Sigmoid colon (tissue), 7 donors: Measurements from ENCODE around the gene GPC5. TPM values are rescaled to one million over a fixed set of nuclear protein-coding genes. Genes with fewer than 3 reads are reported as not detected.
A peak's percentile ranks its signal among the peaks of the same experiment; 100 is the strongest.

Experiments
- DNase-seq: peaks from one replicate; pipeline ENCODE4 v3.0.0-alpha.2; 2019
- H3K27ac ChIP-seq, 4 donors: fragments of 200-600 bp; sonication (generic); one replicate each; pipeline ENCODE4 v1.5.1; 2016 to 2019; ENCODE audit warnings: mild to moderate bottlenecking in 1 of 4
- H3K27me3 ChIP-seq, 3 donors: fragments of 200-600 bp; sonication (generic); one replicate each; pipeline ENCODE4 v1.5.1; 2019; ENCODE audit warnings: mild to moderate bottlenecking in 1 of 3
- H3K36me3 ChIP-seq, 4 donors: fragments of 200-600 bp; sonication (generic); one replicate each; pipeline ENCODE4 v1.5.1; 2016 to 2019
- H3K4me1 ChIP-seq, 4 donors: fragments of 200-600 bp; sonication (generic); one replicate each; pipeline ENCODE4 v1.5.1; 2017 to 2019
- H3K4me3 ChIP-seq, 4 donors: fragments of 200-600 bp; sonication (generic); one replicate each; pipeline ENCODE4 v1.5.1; 2017 to 2019; ENCODE audit warnings: mild to moderate bottlenecking in 2 of 4, moderate library complexity in 1 of 4
- H3K9me3 ChIP-seq, 4 donors: fragments of 200-600 bp in 3 of 4; sonication (generic) in 3 of 4; one replicate each; pipeline versions ENCODE4 v1.5.1 to v1.6.1; 2013 to 2019
- CTCF ChIP-seq, 4 experiments: fragments of 450-650 bp in 3 of 4; fragments of 200-600 bp in 1 of 4; IDR thresholded peaks; one replicate each; pipeline ENCODE4 v1.5.1; 2016 to 2019; ENCODE audit warnings: antibody characterized with exemption in 4 of 4, mild to moderate bottlenecking in 3 of 4, moderate library complexity in 2 of 4
- EP300 ChIP-seq, 4 donors: sonication (generic); formaldehyde crosslinking; IDR thresholded peaks; one replicate each; pipeline ENCODE4 v1.6.1; 2017; ENCODE audit warnings: antibody characterized with exemption in 4 of 4
- POLR2A ChIP-seq, 2 donors: fragments of 450-650 bp; IDR thresholded peaks; one replicate each; pipeline ENCODE4 v1.6.1; 2016; ENCODE audit warnings: antibody characterized with exemption in 2 of 2, mild to moderate bottlenecking in 2 of 2, moderate library complexity in 2 of 2
- POLR2AphosphoS5 ChIP-seq, 4 donors: sonication (generic); formaldehyde crosslinking; IDR thresholded peaks; one replicate each; pipeline ENCODE4 v1.6.1; 2017; ENCODE audit warnings: antibody characterized with exemption in 4 of 4
- WGBS, 2 donors: extraction: QIAGEN DNeasy Blood & Tissue Kit; methylation state at CpG; one replicate each; pipeline ENCODE4 v1.1.7; 2013; 5-methylcytosine and 5-hydroxymethylcytosine counted together
- intact Hi-C: fragments of 100-400 bp; cut with DNase I; formaldehyde crosslinking; loops from one replicate; pipeline ENCODE4 v1.15.1; 2023
- polyA plus RNA-seq, 3 donors: library from polyadenylated mRNA; stranded (reverse); fragments of 200-250 nt; gene quantifications; one replicate each; pipeline ENCODE4 v1.2.3, GENCODE V29; 2013
- total RNA-seq, 4 donors: library from RNA; depleted of rRNA; stranded (reverse); fragments of >200 nt; gene quantifications; one replicate each; pipeline ENCODE4 v1.1.0, GENCODE V29; 2016
- donor health status: healthy with polysubstance abuse.
- donor health status: Bipolar disorder and iron deficiency.
- donor health status: healthy.

The GPC5 gene
- total and polyA plus RNA-seq, 7 donors: 0.39 to 3.9 (median 2.9) TPM; not detected in 2

GRCh38 chr13:91375116-91375729 lies 23.2 kb upstream of the GPC5 start:
- TF ChIP-seq POLR2A (IDR thresholded peaks at IDR 0.05) (no peak), CTCF (IDR thresholded peaks at IDR 0.05) (peak in 2 of 4 experiments; percentile 15 to 17)
- intact Hi-C loops: no loop called here
- no peak for DNase-seq
- H3K36me3 ChIP-seq: no peaks in the 10 kb centered on the region
- no peaks in the 10 kb centered on the region for H3K9me3 ChIP-seq
- H3K4me3 ChIP-seq: no peak overlapping the region
- no peak overlapping the region for H3K27ac ChIP-seq
- no peaks in the 10 kb centered on the region for H3K4me1 ChIP-seq
- 81 to 82% methylated on average over 4 of the region's 4 CpGs for WGBS, 2 donors
- no peaks in the 10 kb centered on the region for H3K27me3 ChIP-seq

- no peaks in the 10 kb centered on the region for H3K27me3 ChIP-seq
- TF ChIP-seq POLR2AphosphoS5 (IDR thresholded peaks at IDR 0.05): no peak
- TF ChIP-seq CTCF (IDR thresholded peaks at IDR 0.05): peak in 2 of 4 experiments; percentile 15 to 20
- TF ChIP-seq EP300 (IDR thresholded peaks at IDR 0.05): no peak
- TF ChIP-seq POLR2A (IDR thresholded peaks at IDR 0.05): no peak
- no peak overlapping the region for H3K27ac ChIP-seq
- no peaks in the 10 kb centered on the region for H3K4me1 ChIP-seq
- H3K36me3 ChIP-seq: no peaks in the 10 kb centered on the region
- no peak overlapping the region for H3K4me3 ChIP-seq
- no peaks in the 10 kb centered on the region for H3K9me3 ChIP-seq
- intact Hi-C loops: no loop called here
- no peak for DNase-seq
Measured at GRCh38 chr13:91381371-91381770, 17.1 kb upstream of the GPC5 start.

GRCh38 chr13:91383836-91384235 lies 14.6 kb upstream of the GPC5 start:
- Histone ChIP-seq H3K9me3 (no peaks in the 10 kb centered on the region), H3K4me1 (no peaks in the 10 kb centered on the region), H3K4me3 (no peak overlapping the region), H3K27ac (no peak overlapping the region), H3K36me3 (no peaks in the 10 kb centered on the region), H3K27me3 (no peaks in the 10 kb centered on the region)
- TF ChIP-seq POLR2A (IDR thresholded peaks at IDR 0.05) (no peak), EP300 (IDR thresholded peaks at IDR 0.05) (no peak), CTCF (IDR thresholded peaks at IDR 0.05) (no peak), POLR2AphosphoS5 (IDR thresholded peaks at IDR 0.05) (no peak)
- DNase-seq: no peak
- 75 to 80% methylated on average over 4 of the region's 4 CpGs for WGBS, 2 donors
- intact Hi-C loops: no loop called here

- intact Hi-C loops: no loop called here
- H3K9me3 ChIP-seq: no peaks in the 10 kb centered on the region
- DNase-seq: no peak
- H3K27ac ChIP-seq: no peak overlapping the region
- WGBS, 2 donors: 54 to 76% methylated on average over 2 of the region's 2 CpGs
- H3K36me3 ChIP-seq: no peaks in the 10 kb centered on the region
- no peaks in the 10 kb centered on the region for H3K4me1 ChIP-seq
- H3K27me3 ChIP-seq: no peaks in the 10 kb centered on the region
- TF ChIP-seq POLR2A (IDR thresholded peaks at IDR 0.05) (no peak), POLR2AphosphoS5 (IDR thresholded peaks at IDR 0.05) (no peak), CTCF (IDR thresholded peaks at IDR 0.05) (no peak), EP300 (IDR thresholded peaks at IDR 0.05) (no peak)
- H3K4me3 ChIP-seq: no peak overlapping the region
Measured at GRCh38 chr13:91384896-91385295, 13.5 kb upstream of the GPC5 start.

DNA sequence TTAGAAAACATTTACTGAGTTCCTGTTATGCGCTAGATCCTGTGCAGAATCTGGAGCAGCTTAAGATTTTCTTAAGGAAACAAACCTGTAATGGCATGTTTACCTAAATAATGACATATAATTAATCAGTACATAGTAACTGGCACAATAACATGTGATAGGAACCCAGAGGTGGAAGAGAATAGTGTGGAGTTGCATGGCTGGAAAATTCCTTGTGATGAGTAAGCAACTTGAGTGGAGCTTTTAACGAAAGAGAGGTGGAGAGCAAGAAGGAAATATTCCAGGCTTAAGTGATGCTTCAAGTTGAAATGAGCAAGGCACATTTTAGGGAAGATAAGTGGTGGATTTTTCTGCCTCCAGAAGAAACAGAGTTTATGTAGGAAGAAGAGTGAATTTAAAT lies 9.2 kb upstream of the GPC5 start:
- H3K9me3 ChIP-seq: no peaks in the 10 kb centered on the region
- no peaks in the 10 kb centered on the region for H3K4me1 ChIP-seq
- intact Hi-C loops: no loop called here
- no peak overlapping the region for H3K4me3 ChIP-seq
- no peak for TF ChIP-seq EP300 (IDR thresholded peaks at IDR 0.05)
- no peak for TF ChIP-seq CTCF (IDR thresholded peaks at IDR 0.05)
- no peak for TF ChIP-seq POLR2AphosphoS5 (IDR thresholded peaks at IDR 0.05)
- TF ChIP-seq POLR2A (IDR thresholded peaks at IDR 0.05): no peak
- no peak for DNase-seq
- peaks cover 0 to 7% (median 0%) of the 10 kb centered on the region in 3 donors for H3K27me3 ChIP-seq
- H3K36me3 ChIP-seq: no peaks in the 10 kb centered on the region
- WGBS, 2 donors: 83 to 86% methylated on average over 2 of the region's 2 CpGs
- no peak overlapping the region for H3K27ac ChIP-seq
